Endodermal cell (in vitro differentiated cells): Measurements from ENCODE around the gene CCL2. TPM values are rescaled to one million over a fixed set of nuclear protein-coding genes. Genes with fewer than 3 reads are reported as not detected.
A peak's percentile ranks its signal among the peaks of the same experiment; 100 is the strongest.

Experiments
- DNase-seq: peaks from one replicate; pipeline ENCODE4 v3.0.0-alpha.2; 2017
- H3K27ac ChIP-seq: 2 replicates; pipeline ENCODE4 v1.5.1; 2013; ENCODE audit warnings: mild to moderate bottlenecking, low read depth, low read length, moderate library complexity
- H3K27me3 ChIP-seq: 2 replicates; pipeline ENCODE4 v1.6.1; 2013; ENCODE audit warnings: mild to moderate bottlenecking, low read length, moderate library complexity; ENCODE audit not compliant: insufficient read depth, control insufficient read depth, poor library complexity, severe bottlenecking
- H3K36me3 ChIP-seq: 2 replicates; pipeline ENCODE4 v1.7.0; 2013; ENCODE audit warnings: mild to moderate bottlenecking, low read length, moderate library complexity; ENCODE audit not compliant: control insufficient read depth, insufficient read depth
- H3K4me1 ChIP-seq: one replicate; pipeline ENCODE4 v1.7.0; 2013; ENCODE audit warnings: low read length; ENCODE audit not compliant: control insufficient read depth, insufficient read depth
- H3K4me3 ChIP-seq: 2 replicates; pipeline ENCODE4 v1.5.1; 2013; ENCODE audit warnings: mild to moderate bottlenecking, low read length, moderate library complexity
- H3K9ac ChIP-seq: 2 replicates; pipeline ENCODE4 v1.6.1; 2013; ENCODE audit warnings: mild to moderate bottlenecking, low read length, moderate library complexity; ENCODE audit not compliant: poor library complexity, severe bottlenecking; ENCODE audit errors: extremely low read depth
- H3K9me3 ChIP-seq: 2 replicates; pipeline ENCODE4 v1.6.1; 2013; ENCODE audit warnings: mild to moderate bottlenecking, low read length, moderate library complexity; ENCODE audit not compliant: control insufficient read depth
- H3K27ac Mint-ChIP-seq: 2 replicates; pipeline ENCODE4 v1.8.0; 2020; ENCODE audit warnings: mixed read lengths
- H3K27me3 Mint-ChIP-seq: 2 replicates; pipeline ENCODE4 v1.8.0; 2021; ENCODE audit warnings: mild to moderate bottlenecking, mixed read lengths; ENCODE audit not compliant: insufficient read depth
- H3K36me3 Mint-ChIP-seq: 2 replicates; pipeline ENCODE4 v1.8.0; 2020; ENCODE audit warnings: low read depth, mixed read lengths
- H3K4me1 Mint-ChIP-seq: 2 replicates; pipeline ENCODE4 v1.8.0; 2020; ENCODE audit warnings: mixed read lengths
- H3K4me3 Mint-ChIP-seq: 2 replicates; pipeline ENCODE4 v1.8.0; 2020; ENCODE audit warnings: mild to moderate bottlenecking, moderate library complexity, mixed read lengths
- H3K9me3 Mint-ChIP-seq: 2 replicates; pipeline ENCODE4 v1.8.0; 2020; ENCODE audit warnings: mild to moderate bottlenecking, mixed read lengths
- WGBS, 2 experiments: methylation state at CpG; one replicate each; pipeline versions ENCODE4 v1.1.5 to v1.1.7; 2013; ENCODE audit warnings: missing lambda C conversion rate in 2 of 2, mixed read lengths in 1 of 2; ENCODE audit not compliant: insufficient coverage in 1 of 2, insufficient read length in 1 of 2; 5-methylcytosine and 5-hydroxymethylcytosine counted together
- total RNA-seq, 2 donors: library from RNA; stranded (reverse); fragmentation: NEBNext Ultra II Directional in 1 of 2; extraction: Animal tissue kit (Norgen Biotek cat#: 25700) in 1 of 2; gene quantifications; 2 replicates in 1 of 2; 3 replicates in 1 of 2; pipeline ENCODE4 v1.2.1, GENCODE V29; 2021
- TF ChIP-seq, protein P1 (sequence below): fragments of 200-600 bp; sonication (generic); conservative IDR thresholded peaks from 2 replicates; pipeline ENCODE4 v1.5.0; 2021; ENCODE audit warnings: antibody characterized with exemption, mild to moderate bottlenecking

Gene CCL2
- total RNA-seq, 2 donors from 2014 or later, result 23.8 to 61.4 TPM

- H3K4me3 Mint-ChIP-seq, result no peak overlapping the region
- H3K27me3 Mint-ChIP-seq, result peaks cover 10% of the 10 kb centered on the region
- no peaks in the 10 kb centered on the region for H3K36me3 Mint-ChIP-seq
- H3K9me3 Mint-ChIP-seq, result peaks cover 6% of the 10 kb centered on the region
- no peak for DNase-seq
- H3K27ac Mint-ChIP-seq, result no peak overlapping the region
- H3K4me1 Mint-ChIP-seq, result no peaks in the 10 kb centered on the region
- WGBS, 2 experiments, result 40 to 86% methylated on average over 1 to 4 of the region's 4 CpGs
- H3K4me1 ChIP-seq, result no peaks in the 10 kb centered on the region
- H3K27ac ChIP-seq, result no peak overlapping the region
- no peak overlapping the region for H3K4me3 ChIP-seq
- H3K27me3 ChIP-seq, result no peaks in the 10 kb centered on the region
- H3K9ac ChIP-seq, result no peak overlapping the region
- TF ChIP-seq, protein P1, sequence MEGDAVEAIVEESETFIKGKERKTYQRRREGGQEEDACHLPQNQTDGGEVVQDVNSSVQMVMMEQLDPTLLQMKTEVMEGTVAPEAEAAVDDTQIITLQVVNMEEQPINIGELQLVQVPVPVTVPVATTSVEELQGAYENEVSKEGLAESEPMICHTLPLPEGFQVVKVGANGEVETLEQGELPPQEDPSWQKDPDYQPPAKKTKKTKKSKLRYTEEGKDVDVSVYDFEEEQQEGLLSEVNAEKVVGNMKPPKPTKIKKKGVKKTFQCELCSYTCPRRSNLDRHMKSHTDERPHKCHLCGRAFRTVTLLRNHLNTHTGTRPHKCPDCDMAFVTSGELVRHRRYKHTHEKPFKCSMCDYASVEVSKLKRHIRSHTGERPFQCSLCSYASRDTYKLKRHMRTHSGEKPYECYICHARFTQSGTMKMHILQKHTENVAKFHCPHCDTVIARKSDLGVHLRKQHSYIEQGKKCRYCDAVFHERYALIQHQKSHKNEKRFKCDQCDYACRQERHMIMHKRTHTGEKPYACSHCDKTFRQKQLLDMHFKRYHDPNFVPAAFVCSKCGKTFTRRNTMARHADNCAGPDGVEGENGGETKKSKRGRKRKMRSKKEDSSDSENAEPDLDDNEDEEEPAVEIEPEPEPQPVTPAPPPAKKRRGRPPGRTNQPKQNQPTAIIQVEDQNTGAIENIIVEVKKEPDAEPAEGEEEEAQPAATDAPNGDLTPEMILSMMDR, result no peak
- H3K36me3 ChIP-seq, result no peaks in the 10 kb centered on the region
- H3K9me3 ChIP-seq, result no peaks in the 10 kb centered on the region
Measured at GRCh38 chr17:34290586-34290985, 35.5 kb downstream of the CCL2 start.

DNA sequence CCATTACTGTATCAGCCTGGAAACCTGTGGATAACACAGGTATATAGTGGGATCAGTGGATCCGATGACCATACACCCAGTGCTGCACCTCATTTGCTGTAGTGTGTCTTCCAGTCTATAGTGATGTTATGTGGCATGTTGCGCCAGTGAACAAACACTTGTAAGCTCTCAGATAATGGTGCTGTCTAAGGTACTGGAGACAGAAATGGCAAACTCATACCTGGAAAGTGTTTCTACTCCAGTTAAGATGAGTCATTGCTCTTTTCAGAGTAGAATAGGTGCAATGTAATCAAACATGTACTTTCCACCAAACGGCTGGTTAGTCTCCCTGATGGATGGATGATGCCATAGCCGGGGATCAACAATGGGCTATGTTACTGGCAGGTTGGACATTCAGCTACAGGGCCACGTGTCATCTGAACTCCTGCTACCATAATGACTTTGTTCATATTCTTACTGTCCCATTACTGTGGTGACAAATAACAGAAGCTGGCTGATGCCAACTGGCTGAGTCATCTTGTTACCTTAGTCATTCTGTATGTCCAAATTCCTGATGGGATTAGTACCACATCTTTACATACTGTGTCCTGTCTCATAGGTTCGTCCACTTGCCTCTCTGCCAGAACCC lies 36.8 kb downstream of the CCL2 start:
- Histone ChIP-seq H3K9me3 (no peaks in the 10 kb centered on the region), H3K27me3 (no peaks in the 10 kb centered on the region), H3K4me1 (no peaks in the 10 kb centered on the region), H3K36me3 (no peaks in the 10 kb centered on the region), H3K9ac (no peak overlapping the region), H3K4me3 (no peak overlapping the region), H3K27ac (no peak overlapping the region)
- Mint-ChIP-seq H3K4me3 (no peak overlapping the region), H3K27ac (no peak overlapping the region), H3K27me3 (peaks cover 5% of the 10 kb centered on the region), H3K9me3 (peaks cover 10% of the 10 kb centered on the region), H3K4me1 (no peaks in the 10 kb centered on the region), H3K36me3 (no peaks in the 10 kb centered on the region)
- WGBS, 2 experiments, result 92 to 99% methylated on average over 5 to 6 of the region's 6 CpGs
- TF ChIP-seq, protein P1, result no peak
- no peak for DNase-seq

DNA sequence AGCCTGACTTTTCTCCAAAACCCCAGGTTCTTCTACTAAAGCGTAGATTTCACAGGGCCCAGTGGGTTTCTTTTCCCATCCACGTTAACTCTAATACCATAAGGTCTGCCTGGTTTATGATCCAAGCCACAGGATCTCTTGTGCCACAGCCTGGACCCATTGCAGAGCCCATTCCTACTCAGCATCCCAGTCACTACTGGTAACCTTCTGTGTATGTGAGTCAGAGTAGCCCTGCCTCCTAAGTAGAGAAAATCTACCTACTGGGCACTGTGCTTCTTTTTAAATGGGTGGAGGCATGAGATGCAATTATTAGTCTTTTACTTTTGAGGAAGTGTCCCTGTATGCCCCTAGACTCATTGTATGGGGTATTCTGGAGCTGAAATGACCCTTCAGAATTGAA lies 43.9 kb downstream of the CCL2 start:
- H3K4me3 Mint-ChIP-seq, result no peak overlapping the region
- no peaks in the 10 kb centered on the region for H3K27me3 ChIP-seq
- H3K4me3 ChIP-seq, result peak overlapping the region; percentile 5
- H3K4me1 ChIP-seq, result no peaks in the 10 kb centered on the region
- H3K27me3 Mint-ChIP-seq, result peaks cover 5% of the 10 kb centered on the region
- H3K27ac Mint-ChIP-seq, result no peak overlapping the region
- no peaks in the 10 kb centered on the region for H3K36me3 Mint-ChIP-seq
- H3K4me1 Mint-ChIP-seq, result peaks cover 5% of the 10 kb centered on the region
- peaks cover 30% of the 10 kb centered on the region for H3K9me3 ChIP-seq
- WGBS, 2 experiments, result 98 to 100% methylated on average over 1 to 2 of the region's 2 CpGs
- TF ChIP-seq, protein P1, result no peak
- H3K9me3 Mint-ChIP-seq, result peaks cover 31% of the 10 kb centered on the region
- H3K9ac ChIP-seq, result no peak overlapping the region
- no peak for DNase-seq
- H3K27ac ChIP-seq, result no peak overlapping the region
- H3K36me3 ChIP-seq, result no peaks in the 10 kb centered on the region
